ENCODE data around the gene USP4. TPM values are rescaled to one million over a fixed set of nuclear protein-coding genes. Genes with fewer than 3 reads are reported as not detected.
"Not testable (repeated sequence)": the region's sequence is repeated elsewhere in the genome, so short reads cannot be mapped to it uniquely, and the experiment has no call there.

The USP4 gene
- total RNA-seq, 1 experiment from 2014 or later = 31.7 TPM

GRCh38 chr3:49236226-49236625 lies 103.6 kb downstream of the USP4 start:
- H3K4me3 ChIP-seq (replicated peaks in 1 of 2; ENCODE audit: low read depth in 1 of 2, low read length in 2 of 2) = no peak overlapping the region
- H3K9me3 ChIP-seq (ENCODE audit: control insufficient read depth in 1 of 2, insufficient read depth in 1 of 2, low read depth in 1 of 2, low read length in 2 of 2) = peaks cover 4 to 18% of the 10 kb centered on the region in 2 experiments; a peak in 2 of 4 replicates
- ChIA-PET RAD21 (ENCODE audit: low non-redundant PET in 1 of 2, low total read pairs in 2 of 2, uncharacterized antibody in 2 of 2, unreplicated experiment in 2 of 2) (no interaction called here), POLR2A (no interaction called here), CTCF (no interaction called here)
- DNase-seq (ENCODE audit: low read depth, low spot score) (no peak), ATAC-seq (no peak)
- no peaks in the 10 kb centered on the region for H3K27me3 ChIP-seq (ENCODE audit: insufficient read depth, low read length)
- no peaks in the 10 kb centered on the region for H3K4me1 ChIP-seq (ENCODE audit: control insufficient read depth in 1 of 2, insufficient read depth in 2 of 2, low read length in 2 of 2)
- no TSS peak for BruUV-seq (replicated peaks)
- TF ChIP-seq FOSL1 (IDR thresholded peaks at IDR 0.05; ENCODE audit: low read depth) = no peak
- TF ChIP-seq, protein P1, sequence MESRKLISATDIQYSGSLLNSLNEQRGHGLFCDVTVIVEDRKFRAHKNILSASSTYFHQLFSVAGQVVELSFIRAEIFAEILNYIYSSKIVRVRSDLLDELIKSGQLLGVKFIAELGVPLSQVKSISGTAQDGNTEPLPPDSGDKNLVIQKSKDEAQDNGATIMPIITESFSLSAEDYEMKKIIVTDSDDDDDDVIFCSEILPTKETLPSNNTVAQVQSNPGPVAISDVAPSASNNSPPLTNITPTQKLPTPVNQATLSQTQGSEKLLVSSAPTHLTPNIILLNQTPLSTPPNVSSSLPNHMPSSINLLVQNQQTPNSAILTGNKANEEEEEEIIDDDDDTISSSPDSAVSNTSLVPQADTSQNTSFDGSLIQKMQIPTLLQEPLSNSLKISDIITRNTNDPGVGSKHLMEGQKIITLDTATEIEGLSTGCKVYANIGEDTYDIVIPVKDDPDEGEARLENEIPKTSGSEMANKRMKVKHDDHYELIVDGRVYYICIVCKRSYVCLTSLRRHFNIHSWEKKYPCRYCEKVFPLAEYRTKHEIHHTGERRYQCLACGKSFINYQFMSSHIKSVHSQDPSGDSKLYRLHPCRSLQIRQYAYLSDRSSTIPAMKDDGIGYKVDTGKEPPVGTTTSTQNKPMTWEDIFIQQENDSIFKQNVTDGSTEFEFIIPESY (IDR thresholded peaks at IDR 0.05; ENCODE audit: extremely low read depth, insufficient replicate concordance, low read length) = no peak
- TF ChIP-seq SP1 (IDR thresholded peaks at IDR 0.05; ENCODE audit: low read depth) = no peak
- no peak for TF ChIP-seq POLR2A (IDR thresholded peaks at IDR 0.05; ENCODE audit: borderline replicate concordance, extremely low read depth, insufficient read depth, insufficient read length)
- TF ChIP-seq YY1 (IDR thresholded peaks at IDR 0.05; ENCODE audit: extremely low read depth, insufficient replicate concordance, low read depth, low read length) = no peak
- TF ChIP-seq CTCF (IDR thresholded peaks at IDR 0.05 in 2 of 3, conservative IDR thresholded peaks at IDR 0.05 in 1 of 3; ENCODE audit: borderline replicate concordance in 1 of 3, insufficient read depth in 1 of 3, low read depth in 2 of 3, low read length in 2 of 3) = no peak
- TF ChIP-seq CBX3 (IDR thresholded peaks at IDR 0.05; ENCODE audit: low read depth) = no peak
- TF ChIP-seq ZNF274 (IDR thresholded peaks at IDR 0.05; ENCODE audit: low read depth, low read length) = no peak
- no peak for TF ChIP-seq TCF7L2 (IDR thresholded peaks at IDR 0.05; ENCODE audit: borderline replicate concordance, extremely low read depth, insufficient read depth, insufficient read length)
- TF ChIP-seq REST (IDR thresholded peaks at IDR 0.05; ENCODE audit: low read depth) = no peak
- no peak for TF ChIP-seq SIN3A (IDR thresholded peaks at IDR 0.05; ENCODE audit: low read depth)
- no peak for TF ChIP-seq ELF1 (IDR thresholded peaks at IDR 0.05; ENCODE audit: borderline replicate concordance, low read depth)
- no peaks in the 10 kb centered on the region for H4K20me1 ChIP-seq (ENCODE audit: insufficient read depth)
- H3K36me3 ChIP-seq (ENCODE audit: control insufficient read depth in 1 of 2, insufficient read depth in 2 of 2, low read length in 2 of 2) = 0 out of 4 replicates have a peak, but pooled peaks cover 0 to 2% of the 10 kb centered on the region in 2 experiments
- no peak overlapping the region for H2AFZ ChIP-seq (ENCODE audit: low read depth, low read length, poor library complexity, severe bottlenecking)
- intact Hi-C loops (cut with micrococcal nuclease) = no loop called here
- no peak overlapping the region for H3K9ac ChIP-seq (ENCODE audit: low read length)
- H3K27ac ChIP-seq (ENCODE audit: low read depth, low read length) = no peak overlapping the region
- no peak overlapping the region for H3K4me2 ChIP-seq (ENCODE audit: low read length)
- no peaks in the 10 kb centered on the region for H3K9me2 ChIP-seq (ENCODE audit: insufficient read depth)
- H3K79me2 ChIP-seq (ENCODE audit: insufficient read depth, low read length) = no peaks in the 10 kb centered on the region

- H3K4me1 ChIP-seq (ENCODE audit: control insufficient read depth in 1 of 2, insufficient read depth in 2 of 2, low read length in 2 of 2); intact Hi-C loops (cut with micrococcal nuclease); H3K27me3 ChIP-seq (ENCODE audit: insufficient read depth, low read length); DNase-seq (ENCODE audit: low read depth, low spot score); H3K36me3 ChIP-seq (ENCODE audit: control insufficient read depth in 1 of 2, insufficient read depth in 2 of 2, low read length in 2 of 2); H3K79me2 ChIP-seq (ENCODE audit: insufficient read depth, low read length); H3K9me2 ChIP-seq (ENCODE audit: insufficient read depth); H3K9me3 ChIP-seq (ENCODE audit: control insufficient read depth in 1 of 2, insufficient read depth in 1 of 2, low read depth in 1 of 2, low read length in 2 of 2); H3K9ac ChIP-seq (ENCODE audit: low read length); POLR2A ChIA-PET; BruUV-seq (replicated peaks); H2AFZ ChIP-seq (ENCODE audit: low read depth, low read length, poor library complexity, severe bottlenecking); H3K4me2 ChIP-seq (ENCODE audit: low read length); H3K4me3 ChIP-seq (replicated peaks in 1 of 2; ENCODE audit: low read depth in 1 of 2, low read length in 2 of 2); H4K20me1 ChIP-seq (ENCODE audit: insufficient read depth); CTCF ChIA-PET; H3K27ac ChIP-seq (ENCODE audit: low read depth, low read length); ATAC-seq; RAD21 ChIA-PET (ENCODE audit: low non-redundant PET in 1 of 2, low total read pairs in 2 of 2, uncharacterized antibody in 2 of 2, unreplicated experiment in 2 of 2): not testable (repeated sequence)
Measured at GRCh38 chr3:49228817-49229216, 111.0 kb downstream of the USP4 start.
